H1 (cell line): Measurements from ENCODE around the gene MAGEC1. TPM values are rescaled to one million over a fixed set of nuclear protein-coding genes. Genes with fewer than 3 reads are reported as not detected.

Experiments
- CTCF ChIA-PET: fragments of 300-600 bp; sonication (Branson Sonifier 250); formaldehyde crosslinking; loops from one replicate; lab custom pipeline; 2021; ENCODE audit not compliant: partially characterized antibody; lab: Charles Lee
- POLR2A ChIA-PET: fragments of 300-600 bp; sonication (Branson Sonifier 250); formaldehyde crosslinking; loops from one replicate; lab custom pipeline; 2021; ENCODE audit warnings: inconsistent platforms; ENCODE audit not compliant: partially characterized antibody; lab: Charles Lee
- DNase-seq, 2 experiments: peaks; one replicate each; pipeline versions ENCODE4 v3.0.0 to v3.0.0-alpha.2; 2010 to 2022; ENCODE audit warnings: low spot score in 2 of 2, low read depth in 1 of 2, mixed read lengths in 1 of 2
- FAIRE-seq: peaks from 2 replicates; lab custom pipeline; 2011; peaks lifted over from hg19 to GRCh38; lab: Jason Lieb, UNC
- H2AFZ ChIP-seq: 2 replicates; pipeline ENCODE4 v1.8.1; 2012; ENCODE audit warnings: low read length, inconsistent platforms
- H2AK5ac ChIP-seq: 2 replicates; pipeline ENCODE4 v1.6.1; 2013; ENCODE audit warnings: low read depth, low read length
- H2BK120ac ChIP-seq: replicated peaks from 2 replicates; pipeline ENCODE3; 2013; ENCODE audit warnings: low read depth, low read length, inconsistent platforms
- H2BK12ac ChIP-seq: 2 replicates; pipeline ENCODE4 v1.6.1; 2013; ENCODE audit warnings: low read depth, low read length
- H2BK15ac ChIP-seq: 2 replicates; pipeline ENCODE4 v1.6.1; 2013; ENCODE audit warnings: low read length
- H2BK20ac ChIP-seq: 2 replicates; pipeline ENCODE4 v1.6.1; 2013; ENCODE audit warnings: low read length
- H2BK5ac ChIP-seq: 2 replicates; pipeline ENCODE4 v1.6.1; 2013; ENCODE audit warnings: low read depth, low read length
- H3K14ac ChIP-seq: 2 replicates; pipeline ENCODE4 v1.6.1; 2013; ENCODE audit warnings: inconsistent platforms; ENCODE audit not compliant: insufficient read length
- H3K18ac ChIP-seq: 2 replicates; pipeline ENCODE4 v1.6.1; 2013; ENCODE audit warnings: low read length; ENCODE audit errors: extremely low read depth
- H3K23ac ChIP-seq: 2 replicates; pipeline ENCODE4 v1.6.1; 2013; ENCODE audit warnings: inconsistent platforms; ENCODE audit not compliant: insufficient read length
- H3K23me2 ChIP-seq: 2 replicates; pipeline ENCODE4 v1.6.1; 2013; ENCODE audit warnings: low read depth, low read length
- H3K27ac ChIP-seq: 2 replicates; pipeline ENCODE4 v1.6.1; 2011; ENCODE audit warnings: low read depth, low read length, inconsistent platforms
- H3K27me3 ChIP-seq, 4 experiments: replicated peaks in 1 of 4; 1 replicate in 1 of 4; 2 replicates in 3 of 4; pipeline versions ENCODE4 v1.6.1 to v1.8.1; 2011 to 2013; ENCODE audit warnings: low read length in 3 of 4, mild to moderate bottlenecking in 3 of 4, inconsistent platforms in 2 of 4, mixed read lengths in 2 of 4, moderate library complexity in 1 of 4; ENCODE audit not compliant: control insufficient read depth in 3 of 4, insufficient read depth in 3 of 4; ENCODE audit errors: extremely low read depth in 1 of 4
- H3K36me3 ChIP-seq, 4 experiments: 2 replicates each; pipeline versions ENCODE4 v1.6.1 to v1.8.1; 2011 to 2013; ENCODE audit warnings: mild to moderate bottlenecking in 4 of 4, low read length in 3 of 4, moderate library complexity in 2 of 4, control low read depth in 1 of 4, inconsistent platforms in 1 of 4; ENCODE audit not compliant: insufficient read depth in 4 of 4, control insufficient read depth in 2 of 4
- H3K4ac ChIP-seq: replicated peaks from 2 replicates; pipeline ENCODE3; 2013; ENCODE audit warnings: low read length, low read depth, mixed read lengths, inconsistent platforms; ENCODE audit not compliant: insufficient read length
- H3K4me1 ChIP-seq, 4 experiments: replicated peaks in 1 of 4; 1 replicate in 1 of 4; 2 replicates in 3 of 4; pipeline versions ENCODE4 v1.6.1 to v1.8.1; 2011 to 2013; ENCODE audit warnings: low read length in 3 of 4, inconsistent platforms in 2 of 4, mixed read lengths in 1 of 4; ENCODE audit not compliant: insufficient read depth in 4 of 4, control insufficient read depth in 3 of 4
- H3K4me2 ChIP-seq, 2 experiments: 2 replicates each; pipeline versions ENCODE4 v1.6.1 to v1.8.1; 2011 to 2013; ENCODE audit warnings: low read depth in 2 of 2, low read length in 2 of 2, control low read depth in 1 of 2, inconsistent platforms in 1 of 2, mild to moderate bottlenecking in 1 of 2; ENCODE audit not compliant: insufficient read depth in 1 of 2
- H3K4me3 ChIP-seq, 4 experiments: fragments of 200-600, 300-600 bp in 1 of 4; sonication (generic), shearing (Covaris generic), sonication (Bioruptor Twin) in 1 of 4; 2 replicates each; pipeline versions ENCODE4 v1.5.1 to v1.8.1; 2011 to 2016; ENCODE audit warnings: low read length in 4 of 4, low read depth in 3 of 4, control low read depth in 2 of 4, inconsistent platforms in 2 of 4, mild to moderate bottlenecking in 2 of 4, mixed read lengths in 1 of 4, moderate library complexity in 1 of 4; ENCODE audit not compliant: insufficient read depth in 2 of 4; ENCODE audit errors: extremely low read depth in 1 of 4
- H3K56ac ChIP-seq: replicated peaks from 2 replicates; pipeline ENCODE3; 2013; ENCODE audit warnings: low read depth, mild to moderate bottlenecking, mixed read lengths, low read length, inconsistent platforms; ENCODE audit not compliant: insufficient read length
- H3K79me1 ChIP-seq: 2 replicates; pipeline ENCODE4 v1.6.1; 2013; ENCODE audit warnings: low read depth, low read length, control low read depth
- H3K79me2 ChIP-seq, 2 experiments: 2 replicates each; pipeline versions ENCODE4 v1.6.1 to v1.8.1; 2012 to 2013; ENCODE audit warnings: low read length in 2 of 2, mild to moderate bottlenecking in 2 of 2, inconsistent platforms in 1 of 2; ENCODE audit not compliant: insufficient read depth in 2 of 2, control insufficient read depth in 1 of 2
- H3K9ac ChIP-seq, 4 experiments: replicated peaks in 1 of 4; 1 replicate in 1 of 4; 2 replicates in 3 of 4; pipeline versions ENCODE4 v1.6.1 to v1.8.1; 2011 to 2013; ENCODE audit warnings: low read depth in 3 of 4, low read length in 3 of 4, control low read depth in 2 of 4, mild to moderate bottlenecking in 2 of 4, moderate library complexity in 2 of 4, inconsistent platforms in 1 of 4; ENCODE audit errors: extremely low read depth in 1 of 4
- H3K9me3 ChIP-seq, 2 experiments: 2 replicates each; pipeline versions ENCODE4 v1.6.1 to v1.8.1; 2012 to 2013; ENCODE audit warnings: mild to moderate bottlenecking in 2 of 2, moderate library complexity in 2 of 2, control low read depth in 1 of 2, inconsistent platforms in 1 of 2, low read depth in 1 of 2, low read length in 1 of 2, mixed read lengths in 1 of 2; ENCODE audit not compliant: insufficient read depth in 2 of 2
- H4K20me1 ChIP-seq, 2 experiments: replicated peaks in 1 of 2; 2 replicates each; pipeline versions ENCODE3 to v1.8.1; 2011 to 2013; ENCODE audit warnings: inconsistent platforms in 2 of 2, low read length in 2 of 2, mild to moderate bottlenecking in 1 of 2; ENCODE audit not compliant: insufficient read depth in 2 of 2, control insufficient read depth in 1 of 2
- H4K5ac ChIP-seq: 2 replicates; pipeline ENCODE4 v1.6.1; 2013; ENCODE audit warnings: low read length, low read depth, mixed read lengths, inconsistent platforms; ENCODE audit not compliant: insufficient read length
- H4K8ac ChIP-seq: 2 replicates; pipeline ENCODE4 v1.8.0; 2013; ENCODE audit warnings: mild to moderate bottlenecking, moderate library complexity, low read length, inconsistent platforms; ENCODE audit not compliant: insufficient read depth; ENCODE audit errors: extremely low read depth
- H4K91ac ChIP-seq: replicated peaks from 2 replicates; pipeline ENCODE3; 2013; ENCODE audit warnings: low read length, mixed read lengths, inconsistent platforms; ENCODE audit not compliant: insufficient read length
- BCL11A ChIP-seq, 2 experiments: IDR thresholded peaks; one replicate each; pipeline ENCODE4 v1.6.1; 2011; ENCODE audit warnings: low read depth in 2 of 2, low read length in 2 of 2, mild to moderate bottlenecking in 2 of 2
- HDAC6 ChIP-seq: IDR thresholded peaks from one replicate; pipeline ENCODE4 v1.7.1; 2012; ENCODE audit warnings: low read depth, mild to moderate bottlenecking, inconsistent platforms, low read length, moderate library complexity
- RAD21 ChIP-seq, 2 experiments: IDR thresholded peaks in 1 of 2; conservative IDR thresholded peaks in 1 of 2; 2 replicates each; pipeline ENCODE4 v1.6.1; 2011; ENCODE audit warnings: low read depth in 2 of 2, low read length in 2 of 2, improper control_type of control experiment in 1 of 2, inconsistent platforms in 1 of 2, mild to moderate bottlenecking in 1 of 2, moderate library complexity in 1 of 2
- WGBS, 2 experiments: shearing (Covaris generic) in 1 of 2; methylation state at CpG; one replicate each; pipeline versions ENCODE4 v1.1.6 to v1.1.7; 2013 to 2015; ENCODE audit warnings: low lambda C conversion rate in 2 of 2, mixed read lengths in 2 of 2, inconsistent platforms in 1 of 2, low coverage in 1 of 2, missing lambda C conversion rate in 1 of 2; ENCODE audit not compliant: insufficient replicate concordance in 2 of 2, insufficient coverage in 1 of 2, insufficient read length in 1 of 2; ENCODE audit errors: extremely low coverage in 1 of 2, missing lambda C conversion rate in 1 of 2; 5-methylcytosine and 5-hydroxymethylcytosine counted together
- polyA plus RNA-seq, 7 experiments: library from polyadenylated mRNA; depleted of rRNA in 3 of 7; stranded (reverse) in 5 of 7; unstranded in 2 of 7; fragments of >200 nt in 5 of 7; fragments of 200-250 nt in 2 of 7; gene quantifications; 1 replicate in 5 of 7; 2 replicates in 1 of 7; 4 replicates in 1 of 7; pipeline versions ENCODE4 v1.2.1 to v1.2.3, GENCODE V29; 2011 to 2013; ENCODE audit warnings: missing spikeins in 2 of 7, mixed read lengths in 2 of 7
- total RNA-seq: library from RNA; stranded (reverse); fragmentation: NEBNext Ultra II Directional; extraction: Animal tissue kit (Norgen Biotek cat#: 25700); gene quantifications from 2 replicates; pipeline ENCODE4 v1.2.1, GENCODE V29; 2021

The MAGEC1 gene
- total and polyA plus RNA-seq, 2 of the 8 experiments (the other 6 are each of a cell fraction or from before 2014, with no cell fraction given), result not detected

DNA sequence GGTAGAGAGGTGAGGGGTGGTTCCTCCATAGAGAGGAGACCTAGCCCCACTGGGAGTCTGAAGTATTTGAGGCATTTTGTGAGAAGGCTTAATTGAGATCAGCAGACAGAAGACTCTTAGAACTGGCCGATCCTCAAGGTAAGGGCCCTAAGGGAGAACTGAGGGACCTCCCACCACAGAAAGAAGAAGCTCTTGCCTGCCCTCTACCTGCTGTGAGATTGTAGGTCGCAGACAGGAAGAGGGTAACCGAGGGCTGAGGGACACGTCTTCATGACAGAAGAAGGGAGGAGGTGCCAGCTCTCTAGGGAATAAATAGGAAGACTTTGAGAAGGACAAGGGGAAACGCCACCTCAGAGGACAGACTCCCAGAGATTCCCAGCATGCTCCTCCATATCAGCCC lies 24.1 kb upstream of the MAGEC1 start:
- no peak for DNase-seq
- Histone ChIP-seq H2AFZ (no peak overlapping the region), H3K4ac (no peak overlapping the region), H3K27ac (no peak overlapping the region), H3K79me1 (no peaks in the 10 kb centered on the region), H2BK120ac (no peak overlapping the region), H2BK15ac (no peak overlapping the region), H2BK5ac (no peak overlapping the region), H3K14ac (no peak overlapping the region), H3K9me3 (no peaks in the 10 kb centered on the region), H3K18ac (no peak overlapping the region), H3K23ac (no peak overlapping the region), H4K91ac (no peak overlapping the region), H3K27me3 (no peaks in the 10 kb centered on the region), H4K8ac (no peak overlapping the region), H3K36me3 (no peaks in the 10 kb centered on the region), H4K20me1 (no peaks in the 10 kb centered on the region), H2BK12ac (no peak overlapping the region), H4K5ac (no peak overlapping the region), H3K56ac (no peak overlapping the region), H2AK5ac (no peak overlapping the region), H3K9ac (no peak overlapping the region), H3K4me2 (no peak overlapping the region), H3K4me3 (no peak overlapping the region), H3K23me2 (no peaks in the 10 kb centered on the region), H2BK20ac (no peak overlapping the region), H3K79me2 (no peaks in the 10 kb centered on the region), H3K4me1 (no peaks in the 10 kb centered on the region)
- no CpG with 5 or more reads among the region's 5 CpGs for WGBS, 2 experiments
- TF ChIP-seq BCL11A (IDR thresholded peaks at IDR 0.05; ENCODE audit: low read depth in 2 of 2, low read length in 2 of 2), result no peak
- peak; percentile 33 to 41; a peak in 3 of 4 replicates for TF ChIP-seq RAD21 (IDR thresholded peaks at IDR 0.05 in 1 of 2, conservative IDR thresholded peaks at IDR 0.05 in 1 of 2; ENCODE audit: low read depth in 2 of 2, low read length in 2 of 2)
- TF ChIP-seq HDAC6, result no peak
- no peak for FAIRE-seq
- POLR2A ChIA-PET, result no interaction called here
- CTCF ChIA-PET, result interaction anchor here (0.9 kb wide), 1 partner anchor 1125 kb away, joined by 3 read pairs; no protein-coding TSS in a partner anchor
